ENCODE data around the gene CCDC80. TPM values are rescaled to one million over a fixed set of nuclear protein-coding genes. Genes with fewer than 3 reads are reported as not detected.
A peak's percentile ranks its signal among the peaks of the same experiment; 100 is the strongest.

CCDC80 gene
- total RNA-seq, 4 donors from 2014 or later, result 8.0 to 32.2 (median 17.1) TPM

GRCh38 chr3:112681822-112682325 lies 40.9 kb upstream of the CCDC80 start:
- Histone ChIP-seq H3K27me3 (no peaks in the 10 kb centered on the region), H3K4me1 (peaks cover 2% of the 10 kb centered on the region), H3K36me3 (no peaks in the 10 kb centered on the region), H3K27ac (no peak overlapping the region), H3K9me3 (no peaks in the 10 kb centered on the region), H3K4me3 (no peak overlapping the region)
- TF ChIP-seq POLR2A (IDR thresholded peaks at IDR 0.05), result no peak
- TF ChIP-seq POLR2AphosphoS5 (IDR thresholded peaks at IDR 0.05), result no peak
- TF ChIP-seq EP300 (IDR thresholded peaks at IDR 0.05), result no peak
- no peak for TF ChIP-seq CTCF (IDR thresholded peaks at IDR 0.05)
- no peak for DNase-seq (ENCODE audit: low spot score in 2 of 2)
- WGBS, result 69% methylated on average over 2 of the region's 2 CpGs

GRCh38 chr3:112676659-112677234 lies 35.8 kb upstream of the CCDC80 start:
- 42% methylated on average over 6 of the region's 6 CpGs for WGBS
- Histone ChIP-seq H3K27me3 (no peaks in the 10 kb centered on the region), H3K4me3 (no peak overlapping the region), H3K36me3 (no peaks in the 10 kb centered on the region), H3K27ac (no peak overlapping the region), H3K4me1 (peaks cover 12% of the 10 kb centered on the region), H3K9me3 (no peaks in the 10 kb centered on the region)
- peak in 1 of 2 donors; percentile 76 for DNase-seq (ENCODE audit: low spot score in 2 of 2)
- TF ChIP-seq POLR2A (IDR thresholded peaks at IDR 0.05), result no peak
- TF ChIP-seq POLR2AphosphoS5 (IDR thresholded peaks at IDR 0.05), result peak in 1 of 3 donors; percentile 24

GRCh38 chr3:112675943-112676535 lies 35.1 kb upstream of the CCDC80 start:
- Histone ChIP-seq H3K4me3 (no peak overlapping the region), H3K36me3 (no peaks in the 10 kb centered on the region), H3K27ac (no peak overlapping the region), H3K4me1 (peaks cover 16% of the 10 kb centered on the region), H3K9me3 (no peaks in the 10 kb centered on the region), H3K27me3 (no peaks in the 10 kb centered on the region)
- TF ChIP-seq CTCF (IDR thresholded peaks at IDR 0.05), result no peak
- DNase-seq (ENCODE audit: low spot score in 2 of 2), result no peak
- 78% methylated on average over 4 of the region's 4 CpGs for WGBS

GRCh38 chr3:112675349-112675748 lies 34.4 kb upstream of the CCDC80 start:
- Histone ChIP-seq H3K9me3 (no peaks in the 10 kb centered on the region), H3K4me1 (peaks cover 17% of the 10 kb centered on the region), H3K4me3 (no peak overlapping the region), H3K27ac (no peak overlapping the region), H3K36me3 (no peaks in the 10 kb centered on the region), H3K27me3 (no peaks in the 10 kb centered on the region)
- TF ChIP-seq CTCF (IDR thresholded peaks at IDR 0.05), result no peak
- 61% methylated on average over 6 of the region's 6 CpGs for WGBS
- DNase-seq (ENCODE audit: low spot score in 2 of 2), result no peak

GRCh38 chr3:112672716-112673541 lies 32.0 kb upstream of the CCDC80 start:
- no peaks in the 10 kb centered on the region for H3K9me3 ChIP-seq
- peaks cover 19% of the 10 kb centered on the region for H3K4me1 ChIP-seq
- no peaks in the 10 kb centered on the region for H3K27me3 ChIP-seq
- no peak for DNase-seq (ENCODE audit: low spot score in 2 of 2)
- WGBS, result 62% methylated on average over 5 of the region's 5 CpGs
- H3K4me3 ChIP-seq, result no peak overlapping the region
- no peaks in the 10 kb centered on the region for H3K36me3 ChIP-seq
- no peak for TF ChIP-seq POLR2AphosphoS5 (IDR thresholded peaks at IDR 0.05)
- no peak for TF ChIP-seq EP300 (IDR thresholded peaks at IDR 0.05)
- no peak for TF ChIP-seq CTCF (IDR thresholded peaks at IDR 0.05)
- no peak for TF ChIP-seq POLR2A (IDR thresholded peaks at IDR 0.05)
- H3K27ac ChIP-seq, result no peak overlapping the region

Data from suprapubic skin (tissue), 4 donors.